PC-9 (cell line): ENCODE measurements around the gene PJA1. TPM values are rescaled to one million over a fixed set of nuclear protein-coding genes. Genes with fewer than 3 reads are reported as not detected.

Source experiments
- BruUV-seq: library from RNA; stranded (reverse); fragments of 400-500 nt; replicated peaks from 2 replicates; lab custom pipeline; 2021; lab: Mats Ljungman, UMichigan
- CTCF ChIA-PET: fragments of 300-600 bp; sonication (Branson Sonifier 250); formaldehyde crosslinking; loops from one replicate; lab custom pipeline; 2022; ENCODE audit warnings: antibody characterized with exemption; lab: Charles Lee
- POLR2A ChIA-PET: fragments of 300-600 bp; sonication (Branson Sonifier 250); formaldehyde crosslinking; loops from one replicate; lab custom pipeline; 2022; ENCODE audit warnings: antibody characterized with exemption; ENCODE audit not compliant: unreplicated experiment; lab: Charles Lee
- DNase-seq, 2 experiments: peaks; one replicate each; pipeline versions ENCODE4 v3.0.0 to v3.0.0-alpha.2; 2015 to 2022; ENCODE audit warnings: mixed read lengths in 1 of 2
- H2AFZ ChIP-seq: fragments of 200-600 bp; sonication (generic); 2 replicates; pipeline ENCODE4 v1.8.1; 2017; ENCODE audit warnings: antibody characterized with exemption
- H3F3A ChIP-seq: fragments of 200-600 bp; sonication (generic); 2 replicates; pipeline ENCODE4 v1.8.1; 2017; ENCODE audit warnings: antibody characterized with exemption, mild to moderate bottlenecking, low read depth; ENCODE audit not compliant: insufficient read depth
- H3K27ac ChIP-seq: fragments of 200-600 bp; sonication (generic); 2 replicates; pipeline ENCODE4 v1.6.1; 2016; ENCODE audit warnings: mixed run types
- H3K27me3 ChIP-seq: fragments of 200-600 bp; sonication (generic); 2 replicates; pipeline ENCODE4 v1.6.1; 2016; ENCODE audit warnings: low read depth, mixed run types; ENCODE audit not compliant: insufficient read depth
- H3K36me3 ChIP-seq: fragments of 200-600 bp; sonication (generic); 2 replicates; pipeline ENCODE4 v1.6.1; 2016; ENCODE audit warnings: low read depth, mixed run types
- H3K4me1 ChIP-seq: fragments of 200-600 bp; sonication (generic); replicated peaks from 2 replicates; pipeline ENCODE4 v1.6.1; 2016; ENCODE audit warnings: mixed run types; ENCODE audit not compliant: insufficient read depth
- H3K4me2 ChIP-seq: fragments of 200-600 bp; sonication (generic); 2 replicates; pipeline ENCODE4 v1.6.1; 2017; ENCODE audit warnings: mixed run types
- H3K4me3 ChIP-seq: fragments of 200-600 bp; sonication (generic); 2 replicates; pipeline ENCODE4 v1.6.1; 2016; ENCODE audit warnings: mixed run types
- H3K79me2 ChIP-seq: fragments of 200-600 bp; sonication (generic); 2 replicates; pipeline ENCODE4 v1.6.1; 2017; ENCODE audit warnings: low read depth, mixed run types
- H3K9me2 ChIP-seq: fragments of 200-600 bp; sonication (generic); 2 replicates; pipeline ENCODE4 v1.8.1; 2017; ENCODE audit warnings: mild to moderate bottlenecking; ENCODE audit not compliant: insufficient read depth
- H3K9me3 ChIP-seq: fragments of 200-600 bp; sonication (generic); 2 replicates; pipeline ENCODE4 v1.8.1; 2016; ENCODE audit warnings: low read depth; ENCODE audit not compliant: insufficient read depth
- H4K20me1 ChIP-seq: fragments of 200-600 bp; sonication (generic); 2 replicates; pipeline ENCODE4 v1.8.1; 2017; ENCODE audit not compliant: insufficient read depth
- EZH2 ChIP-seq: fragments of 200-600 bp; sonication (generic); IDR thresholded peaks from 2 replicates; pipeline ENCODE4 v1.8.0; 2017; ENCODE audit warnings: antibody characterized with exemption, low read depth
- intact Hi-C: fragments of 100-400 bp; cut with micrococcal nuclease; formaldehyde crosslinking; loops from one replicate; pipeline ENCODE4 v1.10.0; 2022; ENCODE audit not compliant: unreplicated experiment
- total RNA-seq: library from RNA; stranded (reverse); gene quantifications from 2 replicates; pipeline ENCODE4 v1.2.3, GENCODE V29; 2021
- TF ChIP-seq, protein P1 (sequence below): fragments of 200-600 bp; sonication (generic); conservative IDR thresholded peaks from 2 replicates; pipeline ENCODE4 v1.6.1; 2017; ENCODE audit warnings: mixed run types, antibody characterized with exemption, mild to moderate bottlenecking, moderate library complexity

The PJA1 gene
- total RNA-seq, 1 experiment from 2014 or later: 27.7 TPM

GRCh38 chrX:69125094-69125493 lies 40.2 kb downstream of the PJA1 start:
- H3K4me2 ChIP-seq: no peak overlapping the region
- H3F3A ChIP-seq: no peaks in the 10 kb centered on the region
- TF ChIP-seq EZH2: no peak
- TF ChIP-seq, protein P1, sequence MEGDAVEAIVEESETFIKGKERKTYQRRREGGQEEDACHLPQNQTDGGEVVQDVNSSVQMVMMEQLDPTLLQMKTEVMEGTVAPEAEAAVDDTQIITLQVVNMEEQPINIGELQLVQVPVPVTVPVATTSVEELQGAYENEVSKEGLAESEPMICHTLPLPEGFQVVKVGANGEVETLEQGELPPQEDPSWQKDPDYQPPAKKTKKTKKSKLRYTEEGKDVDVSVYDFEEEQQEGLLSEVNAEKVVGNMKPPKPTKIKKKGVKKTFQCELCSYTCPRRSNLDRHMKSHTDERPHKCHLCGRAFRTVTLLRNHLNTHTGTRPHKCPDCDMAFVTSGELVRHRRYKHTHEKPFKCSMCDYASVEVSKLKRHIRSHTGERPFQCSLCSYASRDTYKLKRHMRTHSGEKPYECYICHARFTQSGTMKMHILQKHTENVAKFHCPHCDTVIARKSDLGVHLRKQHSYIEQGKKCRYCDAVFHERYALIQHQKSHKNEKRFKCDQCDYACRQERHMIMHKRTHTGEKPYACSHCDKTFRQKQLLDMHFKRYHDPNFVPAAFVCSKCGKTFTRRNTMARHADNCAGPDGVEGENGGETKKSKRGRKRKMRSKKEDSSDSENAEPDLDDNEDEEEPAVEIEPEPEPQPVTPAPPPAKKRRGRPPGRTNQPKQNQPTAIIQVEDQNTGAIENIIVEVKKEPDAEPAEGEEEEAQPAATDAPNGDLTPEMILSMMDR: no peak
- CTCF ChIA-PET: no interaction called here
- H3K9me3 ChIP-seq: no peaks in the 10 kb centered on the region
- no peaks in the 10 kb centered on the region for H3K9me2 ChIP-seq
- no peak for DNase-seq
- H2AFZ ChIP-seq: no peak overlapping the region
- H3K4me1 ChIP-seq: peaks cover 17% of the 10 kb centered on the region; the same call in 1 of the 2 replicates
- intact Hi-C loops: no loop called here
- no peaks in the 10 kb centered on the region for H3K79me2 ChIP-seq
- no peak overlapping the region for H3K4me3 ChIP-seq
- no peak overlapping the region for H3K27ac ChIP-seq
- H3K36me3 ChIP-seq: no peaks in the 10 kb centered on the region
- POLR2A ChIA-PET: no interaction called here
- H3K27me3 ChIP-seq: no peaks in the 10 kb centered on the region
- H4K20me1 ChIP-seq: no peaks in the 10 kb centered on the region
- no TSS peak for BruUV-seq

GRCh38 chrX:69124108-69124507 lies 41.1 kb downstream of the PJA1 start:
- Histone ChIP-seq H3K9me2 (no peaks in the 10 kb centered on the region), H3K9me3 (no peaks in the 10 kb centered on the region), H3K4me1 (peaks cover 17% of the 10 kb centered on the region; the same call in 1 of the 2 replicates), H3K27ac (no peak overlapping the region), H3K36me3 (no peaks in the 10 kb centered on the region), H2AFZ (no peak overlapping the region), H3K4me3 (no peak overlapping the region), H4K20me1 (no peaks in the 10 kb centered on the region), H3K4me2 (no peak overlapping the region), H3K79me2 (no peaks in the 10 kb centered on the region), H3F3A (no peaks in the 10 kb centered on the region), H3K27me3 (no peaks in the 10 kb centered on the region)
- TF ChIP-seq, protein P1: no peak
- TF ChIP-seq EZH2: no peak
- intact Hi-C loops: no loop called here
- DNase-seq: no peak
- BruUV-seq: no TSS peak
- POLR2A ChIA-PET: no interaction called here
- CTCF ChIA-PET: no interaction called here

DNA sequence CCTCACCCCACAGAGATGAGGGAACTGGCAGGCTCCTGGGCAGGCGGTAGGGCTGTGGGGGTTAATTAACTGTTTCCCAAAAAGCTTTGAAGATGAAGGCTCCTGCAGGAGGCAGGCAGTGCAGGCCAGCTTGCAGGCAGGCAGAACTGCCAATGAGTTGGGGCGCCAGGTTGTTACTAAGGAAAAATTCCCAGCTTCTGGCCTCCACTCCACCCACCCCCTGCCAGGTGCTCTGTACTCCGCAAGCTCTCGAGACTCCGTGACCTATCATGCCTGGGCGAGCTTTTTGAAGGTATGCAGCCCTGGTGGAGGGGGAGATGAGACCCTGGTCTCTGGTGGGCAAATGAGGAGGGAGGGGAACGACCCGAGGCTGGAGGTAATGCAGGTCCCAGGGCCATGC lies 41.8 kb downstream of the PJA1 start:
- no TSS peak for BruUV-seq
- ChIA-PET CTCF (no interaction called here), POLR2A (no interaction called here)
- Histone ChIP-seq H3F3A (no peaks in the 10 kb centered on the region), H3K9me2 (no peaks in the 10 kb centered on the region), H3K27ac (no peak overlapping the region), H3K36me3 (no peaks in the 10 kb centered on the region), H3K27me3 (no peaks in the 10 kb centered on the region), H3K4me1 (peaks cover 17% of the 10 kb centered on the region; the same call in 1 of the 2 replicates), H3K9me3 (no peaks in the 10 kb centered on the region), H4K20me1 (no peaks in the 10 kb centered on the region), H3K4me2 (no peak overlapping the region), H3K4me3 (no peak overlapping the region), H2AFZ (no peak overlapping the region), H3K79me2 (no peaks in the 10 kb centered on the region)
- DNase-seq: no peak
- intact Hi-C loops: no loop called here
- TF ChIP-seq EZH2: no peak
- TF ChIP-seq, protein P1: no peak
